Breast epithelium (tissue), 3 donors: Measurements from ENCODE around the gene ACADS.

Experiments
- POLR2A ChIP-seq: fragments of 450-650 bp; IDR thresholded peaks from one replicate; pipeline ENCODE4 v1.6.1; 2016; ENCODE audit warnings: antibody characterized with exemption, mild to moderate bottlenecking, moderate library complexity
- POLR2AphosphoS5 ChIP-seq, 3 donors: sonication (generic); formaldehyde crosslinking; IDR thresholded peaks; one replicate each; pipeline ENCODE4 v1.6.1; 2017; ENCODE audit warnings: antibody characterized with exemption in 3 of 3
- TF ChIP-seq, protein P1 (sequence below), 3 donors: fragments of 450-650 bp; IDR thresholded peaks; one replicate each; pipeline ENCODE4 v1.5.1; 2016 to 2017; ENCODE audit warnings: antibody characterized with exemption in 3 of 3, mild to moderate bottlenecking in 3 of 3, moderate library complexity in 3 of 3

DNA sequence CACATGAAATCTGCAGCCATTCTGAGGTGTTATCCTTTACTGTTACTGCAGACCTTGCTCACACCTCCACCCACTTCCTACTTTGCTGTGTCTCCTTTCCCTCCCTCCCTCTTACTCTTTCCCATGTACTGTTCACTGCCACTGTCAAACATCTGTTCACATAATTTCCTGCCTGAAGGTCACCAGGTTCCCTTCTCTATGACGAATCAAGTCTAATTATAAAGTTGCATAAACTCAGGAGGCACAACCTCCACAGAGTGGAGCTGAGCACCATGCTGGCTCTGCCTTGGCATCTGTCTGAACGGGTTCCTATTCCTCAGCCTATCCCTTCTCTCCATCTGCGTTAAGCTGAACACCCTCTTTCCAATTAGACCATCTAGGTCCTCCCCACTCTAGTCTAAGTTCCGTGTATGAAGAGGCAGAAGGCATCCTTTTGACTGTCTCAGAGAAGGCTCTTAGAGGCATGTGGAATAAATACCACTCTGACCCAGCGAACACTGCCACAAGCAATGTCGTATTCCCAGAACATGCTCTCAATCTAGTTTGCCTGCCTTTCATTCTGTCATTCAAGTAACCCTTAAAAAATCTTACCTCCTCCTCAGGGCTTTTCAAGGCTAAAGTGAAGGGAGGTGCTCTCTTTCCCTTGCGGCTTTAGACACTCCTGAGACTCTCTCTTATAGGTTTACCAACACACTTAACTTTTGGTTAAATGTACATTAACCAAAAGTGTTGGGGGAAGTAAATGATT lies 48.7 kb downstream of the ACADS start:
- TF ChIP-seq POLR2A (no peak), POLR2AphosphoS5 (IDR thresholded peaks at IDR 0.05) (no peak)
- TF ChIP-seq, protein P1, sequence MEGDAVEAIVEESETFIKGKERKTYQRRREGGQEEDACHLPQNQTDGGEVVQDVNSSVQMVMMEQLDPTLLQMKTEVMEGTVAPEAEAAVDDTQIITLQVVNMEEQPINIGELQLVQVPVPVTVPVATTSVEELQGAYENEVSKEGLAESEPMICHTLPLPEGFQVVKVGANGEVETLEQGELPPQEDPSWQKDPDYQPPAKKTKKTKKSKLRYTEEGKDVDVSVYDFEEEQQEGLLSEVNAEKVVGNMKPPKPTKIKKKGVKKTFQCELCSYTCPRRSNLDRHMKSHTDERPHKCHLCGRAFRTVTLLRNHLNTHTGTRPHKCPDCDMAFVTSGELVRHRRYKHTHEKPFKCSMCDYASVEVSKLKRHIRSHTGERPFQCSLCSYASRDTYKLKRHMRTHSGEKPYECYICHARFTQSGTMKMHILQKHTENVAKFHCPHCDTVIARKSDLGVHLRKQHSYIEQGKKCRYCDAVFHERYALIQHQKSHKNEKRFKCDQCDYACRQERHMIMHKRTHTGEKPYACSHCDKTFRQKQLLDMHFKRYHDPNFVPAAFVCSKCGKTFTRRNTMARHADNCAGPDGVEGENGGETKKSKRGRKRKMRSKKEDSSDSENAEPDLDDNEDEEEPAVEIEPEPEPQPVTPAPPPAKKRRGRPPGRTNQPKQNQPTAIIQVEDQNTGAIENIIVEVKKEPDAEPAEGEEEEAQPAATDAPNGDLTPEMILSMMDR (IDR thresholded peaks at IDR 0.05), result no peak
